PFSK-1 (cell line): Measurements from ENCODE around the gene CNTNAP2.

Source experiments
- POLR2AphosphoS5 ChIP-seq: IDR thresholded peaks from 2 replicates; pipeline ENCODE4 v1.6.1; 2012; ENCODE audit warnings: low read depth, mild to moderate bottlenecking, control low read depth, low read length, moderate library complexity
- TAF1 ChIP-seq: IDR thresholded peaks from 2 replicates; pipeline ENCODE4 v1.6.1; 2012; ENCODE audit warnings: low read length, control low read depth, borderline replicate concordance; ENCODE audit not compliant: insufficient read depth
- TF ChIP-seq, protein P1 (sequence below), 2 experiments: IDR thresholded peaks; 2 replicates each; pipeline versions ENCODE4 v1.6.1 to v1.8.0; 2011 to 2012; ENCODE audit warnings: low read depth in 2 of 2, low read length in 2 of 2, control low read depth in 1 of 2, inconsistent platforms in 1 of 2, mild to moderate bottlenecking in 1 of 2, moderate library complexity in 1 of 2; ENCODE audit not compliant: insufficient read depth in 1 of 2

DNA sequence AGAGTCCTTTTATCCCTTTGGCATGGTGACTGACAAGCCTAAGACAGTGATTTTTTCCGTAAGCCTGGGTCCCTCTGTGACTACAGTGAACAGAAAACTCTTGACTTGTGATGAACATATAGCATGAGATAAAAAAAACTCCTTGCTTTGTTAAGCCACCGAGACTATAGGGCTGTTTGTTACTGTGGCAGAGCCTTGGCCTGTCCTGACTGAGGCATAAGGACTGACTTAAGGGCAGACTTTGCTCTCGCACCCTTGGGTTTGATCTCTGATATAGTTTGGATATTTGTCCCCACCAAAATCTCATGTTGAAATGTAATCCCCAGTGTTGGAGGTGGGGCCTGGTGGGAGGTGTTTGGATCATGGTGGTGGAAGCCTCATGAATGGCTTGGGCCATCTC lies 2157.5 kb downstream of the CNTNAP2 start:
- TF ChIP-seq, protein P1, sequence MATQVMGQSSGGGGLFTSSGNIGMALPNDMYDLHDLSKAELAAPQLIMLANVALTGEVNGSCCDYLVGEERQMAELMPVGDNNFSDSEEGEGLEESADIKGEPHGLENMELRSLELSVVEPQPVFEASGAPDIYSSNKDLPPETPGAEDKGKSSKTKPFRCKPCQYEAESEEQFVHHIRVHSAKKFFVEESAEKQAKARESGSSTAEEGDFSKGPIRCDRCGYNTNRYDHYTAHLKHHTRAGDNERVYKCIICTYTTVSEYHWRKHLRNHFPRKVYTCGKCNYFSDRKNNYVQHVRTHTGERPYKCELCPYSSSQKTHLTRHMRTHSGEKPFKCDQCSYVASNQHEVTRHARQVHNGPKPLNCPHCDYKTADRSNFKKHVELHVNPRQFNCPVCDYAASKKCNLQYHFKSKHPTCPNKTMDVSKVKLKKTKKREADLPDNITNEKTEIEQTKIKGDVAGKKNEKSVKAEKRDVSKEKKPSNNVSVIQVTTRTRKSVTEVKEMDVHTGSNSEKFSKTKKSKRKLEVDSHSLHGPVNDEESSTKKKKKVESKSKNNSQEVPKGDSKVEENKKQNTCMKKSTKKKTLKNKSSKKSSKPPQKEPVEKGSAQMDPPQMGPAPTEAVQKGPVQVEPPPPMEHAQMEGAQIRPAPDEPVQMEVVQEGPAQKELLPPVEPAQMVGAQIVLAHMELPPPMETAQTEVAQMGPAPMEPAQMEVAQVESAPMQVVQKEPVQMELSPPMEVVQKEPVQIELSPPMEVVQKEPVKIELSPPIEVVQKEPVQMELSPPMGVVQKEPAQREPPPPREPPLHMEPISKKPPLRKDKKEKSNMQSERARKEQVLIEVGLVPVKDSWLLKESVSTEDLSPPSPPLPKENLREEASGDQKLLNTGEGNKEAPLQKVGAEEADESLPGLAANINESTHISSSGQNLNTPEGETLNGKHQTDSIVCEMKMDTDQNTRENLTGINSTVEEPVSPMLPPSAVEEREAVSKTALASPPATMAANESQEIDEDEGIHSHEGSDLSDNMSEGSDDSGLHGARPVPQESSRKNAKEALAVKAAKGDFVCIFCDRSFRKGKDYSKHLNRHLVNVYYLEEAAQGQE (IDR thresholded peaks at IDR 0.05; ENCODE audit: insufficient read depth in 1 of 2, low read depth in 2 of 2, low read length in 2 of 2), result no peak
- TF ChIP-seq POLR2AphosphoS5, result no peak
- TF ChIP-seq TAF1, result no peak
